H1 (cell line): Measurements from ENCODE around the gene RPS6KL1. TPM values are rescaled to one million over a fixed set of nuclear protein-coding genes. Genes with fewer than 3 reads are reported as not detected.

Experiments used
- CTCF ChIA-PET: fragments of 300-600 bp; sonication (Branson Sonifier 250); formaldehyde crosslinking; loops from one replicate; lab custom pipeline; 2021; ENCODE audit not compliant: partially characterized antibody; lab: Charles Lee
- POLR2A ChIA-PET: fragments of 300-600 bp; sonication (Branson Sonifier 250); formaldehyde crosslinking; loops from one replicate; lab custom pipeline; 2021; ENCODE audit warnings: inconsistent platforms; ENCODE audit not compliant: partially characterized antibody; lab: Charles Lee
- DNase-seq, 2 experiments: peaks; one replicate each; pipeline versions ENCODE4 v3.0.0 to v3.0.0-alpha.2; 2010 to 2022; ENCODE audit warnings: low spot score in 2 of 2, low read depth in 1 of 2, mixed read lengths in 1 of 2
- FAIRE-seq: peaks from 2 replicates; lab custom pipeline; 2011; peaks lifted over from hg19 to GRCh38; lab: Jason Lieb, UNC
- H2AFZ ChIP-seq: 2 replicates; pipeline ENCODE4 v1.8.1; 2012; ENCODE audit warnings: low read length, inconsistent platforms
- H2AK5ac ChIP-seq: 2 replicates; pipeline ENCODE4 v1.6.1; 2013; ENCODE audit warnings: low read depth, low read length
- H2BK120ac ChIP-seq: replicated peaks from 2 replicates; pipeline ENCODE3; 2013; ENCODE audit warnings: low read depth, low read length, inconsistent platforms
- H2BK12ac ChIP-seq: 2 replicates; pipeline ENCODE4 v1.6.1; 2013; ENCODE audit warnings: low read depth, low read length
- H2BK15ac ChIP-seq: 2 replicates; pipeline ENCODE4 v1.6.1; 2013; ENCODE audit warnings: low read length
- H2BK20ac ChIP-seq: 2 replicates; pipeline ENCODE4 v1.6.1; 2013; ENCODE audit warnings: low read length
- H2BK5ac ChIP-seq: 2 replicates; pipeline ENCODE4 v1.6.1; 2013; ENCODE audit warnings: low read depth, low read length
- H3K14ac ChIP-seq: 2 replicates; pipeline ENCODE4 v1.6.1; 2013; ENCODE audit warnings: inconsistent platforms; ENCODE audit not compliant: insufficient read length
- H3K18ac ChIP-seq: 2 replicates; pipeline ENCODE4 v1.6.1; 2013; ENCODE audit warnings: low read length; ENCODE audit errors: extremely low read depth
- H3K23ac ChIP-seq: 2 replicates; pipeline ENCODE4 v1.6.1; 2013; ENCODE audit warnings: inconsistent platforms; ENCODE audit not compliant: insufficient read length
- H3K23me2 ChIP-seq: 2 replicates; pipeline ENCODE4 v1.6.1; 2013; ENCODE audit warnings: low read depth, low read length
- H3K27ac ChIP-seq: 2 replicates; pipeline ENCODE4 v1.6.1; 2011; ENCODE audit warnings: low read depth, low read length, inconsistent platforms
- H3K27me3 ChIP-seq, 4 experiments: replicated peaks in 1 of 4; 1 replicate in 1 of 4; 2 replicates in 3 of 4; pipeline versions ENCODE4 v1.6.1 to v1.8.1; 2011 to 2013; ENCODE audit warnings: low read length in 3 of 4, mild to moderate bottlenecking in 3 of 4, inconsistent platforms in 2 of 4, mixed read lengths in 2 of 4, moderate library complexity in 1 of 4; ENCODE audit not compliant: control insufficient read depth in 3 of 4, insufficient read depth in 3 of 4; ENCODE audit errors: extremely low read depth in 1 of 4
- H3K36me3 ChIP-seq, 4 experiments: 2 replicates each; pipeline versions ENCODE4 v1.6.1 to v1.8.1; 2011 to 2013; ENCODE audit warnings: mild to moderate bottlenecking in 4 of 4, low read length in 3 of 4, moderate library complexity in 2 of 4, control low read depth in 1 of 4, inconsistent platforms in 1 of 4; ENCODE audit not compliant: insufficient read depth in 4 of 4, control insufficient read depth in 2 of 4
- H3K4ac ChIP-seq: replicated peaks from 2 replicates; pipeline ENCODE3; 2013; ENCODE audit warnings: low read length, low read depth, mixed read lengths, inconsistent platforms; ENCODE audit not compliant: insufficient read length
- H3K4me1 ChIP-seq, 4 experiments: replicated peaks in 1 of 4; 1 replicate in 1 of 4; 2 replicates in 3 of 4; pipeline versions ENCODE4 v1.6.1 to v1.8.1; 2011 to 2013; ENCODE audit warnings: low read length in 3 of 4, inconsistent platforms in 2 of 4, mixed read lengths in 1 of 4; ENCODE audit not compliant: insufficient read depth in 4 of 4, control insufficient read depth in 3 of 4
- H3K4me2 ChIP-seq, 2 experiments: 2 replicates each; pipeline versions ENCODE4 v1.6.1 to v1.8.1; 2011 to 2013; ENCODE audit warnings: low read depth in 2 of 2, low read length in 2 of 2, control low read depth in 1 of 2, inconsistent platforms in 1 of 2, mild to moderate bottlenecking in 1 of 2; ENCODE audit not compliant: insufficient read depth in 1 of 2
- H3K4me3 ChIP-seq, 4 experiments: fragments of 200-600, 300-600 bp in 1 of 4; sonication (generic), shearing (Covaris generic), sonication (Bioruptor Twin) in 1 of 4; 2 replicates each; pipeline versions ENCODE4 v1.5.1 to v1.8.1; 2011 to 2016; ENCODE audit warnings: low read length in 4 of 4, low read depth in 3 of 4, control low read depth in 2 of 4, inconsistent platforms in 2 of 4, mild to moderate bottlenecking in 2 of 4, mixed read lengths in 1 of 4, moderate library complexity in 1 of 4; ENCODE audit not compliant: insufficient read depth in 2 of 4; ENCODE audit errors: extremely low read depth in 1 of 4
- H3K56ac ChIP-seq: replicated peaks from 2 replicates; pipeline ENCODE3; 2013; ENCODE audit warnings: low read depth, mild to moderate bottlenecking, mixed read lengths, low read length, inconsistent platforms; ENCODE audit not compliant: insufficient read length
- H3K79me1 ChIP-seq: 2 replicates; pipeline ENCODE4 v1.6.1; 2013; ENCODE audit warnings: low read depth, low read length, control low read depth
- H3K79me2 ChIP-seq, 2 experiments: 2 replicates each; pipeline versions ENCODE4 v1.6.1 to v1.8.1; 2012 to 2013; ENCODE audit warnings: low read length in 2 of 2, mild to moderate bottlenecking in 2 of 2, inconsistent platforms in 1 of 2; ENCODE audit not compliant: insufficient read depth in 2 of 2, control insufficient read depth in 1 of 2
- H3K9ac ChIP-seq, 4 experiments: replicated peaks in 1 of 4; 1 replicate in 1 of 4; 2 replicates in 3 of 4; pipeline versions ENCODE4 v1.6.1 to v1.8.1; 2011 to 2013; ENCODE audit warnings: low read depth in 3 of 4, low read length in 3 of 4, control low read depth in 2 of 4, mild to moderate bottlenecking in 2 of 4, moderate library complexity in 2 of 4, inconsistent platforms in 1 of 4; ENCODE audit errors: extremely low read depth in 1 of 4
- H3K9me3 ChIP-seq, 2 experiments: 2 replicates each; pipeline versions ENCODE4 v1.6.1 to v1.8.1; 2012 to 2013; ENCODE audit warnings: mild to moderate bottlenecking in 2 of 2, moderate library complexity in 2 of 2, control low read depth in 1 of 2, inconsistent platforms in 1 of 2, low read depth in 1 of 2, low read length in 1 of 2, mixed read lengths in 1 of 2; ENCODE audit not compliant: insufficient read depth in 2 of 2
- H4K20me1 ChIP-seq, 2 experiments: replicated peaks in 1 of 2; 2 replicates each; pipeline versions ENCODE3 to v1.8.1; 2011 to 2013; ENCODE audit warnings: inconsistent platforms in 2 of 2, low read length in 2 of 2, mild to moderate bottlenecking in 1 of 2; ENCODE audit not compliant: insufficient read depth in 2 of 2, control insufficient read depth in 1 of 2
- H4K5ac ChIP-seq: 2 replicates; pipeline ENCODE4 v1.6.1; 2013; ENCODE audit warnings: low read length, low read depth, mixed read lengths, inconsistent platforms; ENCODE audit not compliant: insufficient read length
- H4K8ac ChIP-seq: 2 replicates; pipeline ENCODE4 v1.8.0; 2013; ENCODE audit warnings: mild to moderate bottlenecking, moderate library complexity, low read length, inconsistent platforms; ENCODE audit not compliant: insufficient read depth; ENCODE audit errors: extremely low read depth
- H4K91ac ChIP-seq: replicated peaks from 2 replicates; pipeline ENCODE3; 2013; ENCODE audit warnings: low read length, mixed read lengths, inconsistent platforms; ENCODE audit not compliant: insufficient read length
- WGBS, 2 experiments: shearing (Covaris generic) in 1 of 2; methylation state at CpG; one replicate each; pipeline versions ENCODE4 v1.1.6 to v1.1.7; 2013 to 2015; ENCODE audit warnings: low lambda C conversion rate in 2 of 2, mixed read lengths in 2 of 2, inconsistent platforms in 1 of 2, low coverage in 1 of 2, missing lambda C conversion rate in 1 of 2; ENCODE audit not compliant: insufficient replicate concordance in 2 of 2, insufficient coverage in 1 of 2, insufficient read length in 1 of 2; ENCODE audit errors: extremely low coverage in 1 of 2, missing lambda C conversion rate in 1 of 2; 5-methylcytosine and 5-hydroxymethylcytosine counted together
- polyA plus RNA-seq, 7 experiments: library from polyadenylated mRNA; depleted of rRNA in 3 of 7; stranded (reverse) in 5 of 7; unstranded in 2 of 7; fragments of >200 nt in 5 of 7; fragments of 200-250 nt in 2 of 7; gene quantifications; 1 replicate in 5 of 7; 2 replicates in 1 of 7; 4 replicates in 1 of 7; pipeline versions ENCODE4 v1.2.1 to v1.2.3, GENCODE V29; 2011 to 2013; ENCODE audit warnings: missing spikeins in 2 of 7, mixed read lengths in 2 of 7
- total RNA-seq: library from RNA; stranded (reverse); fragmentation: NEBNext Ultra II Directional; extraction: Animal tissue kit (Norgen Biotek cat#: 25700); gene quantifications from 2 replicates; pipeline ENCODE4 v1.2.1, GENCODE V29; 2021

RPS6KL1 gene
- total and polyA plus RNA-seq, 2 of the 8 experiments (the other 6 are each of a cell fraction or from before 2014, with no cell fraction given), result 9.8 to 13.8 TPM

DNA sequence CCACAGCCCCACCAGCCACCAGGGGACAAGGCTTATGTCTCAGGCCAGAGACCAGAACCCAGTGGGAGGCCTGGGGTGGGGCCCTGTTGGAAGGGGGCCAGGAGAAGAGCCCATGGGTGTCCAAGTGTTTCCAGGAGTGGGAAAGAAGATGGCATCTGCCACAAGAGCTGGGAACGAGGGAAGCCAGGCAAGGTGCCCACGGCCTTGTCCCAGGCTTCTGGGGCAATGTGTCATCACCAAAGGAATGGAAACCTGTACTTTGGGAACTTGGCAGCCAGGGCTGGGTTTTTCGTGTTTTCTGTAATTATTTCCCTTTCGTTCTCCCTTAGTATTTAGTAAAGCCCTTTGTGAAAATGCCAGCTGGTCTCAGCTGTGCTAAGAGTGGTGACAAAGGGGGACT, 37.7 kb upstream of the RPS6KL1 start:
- Histone ChIP-seq H3K4me1 (peaks cover 2 to 17% (median 7%) of the 10 kb centered on the region in 4 experiments), H2BK120ac (no peak overlapping the region), H3K56ac (no peak overlapping the region), H2AFZ (no peak overlapping the region), H2BK5ac (no peak overlapping the region), H2AK5ac (no peak overlapping the region), H4K91ac (no peak overlapping the region), H3K79me2 (no peaks in the 10 kb centered on the region), H3K27me3 (peaks cover 0 to 8% (median 3%) of the 10 kb centered on the region in 4 experiments; a peak in 5 of 7 replicates), H4K5ac (no peak overlapping the region), H2BK12ac (no peak overlapping the region), H4K20me1 (no peaks in the 10 kb centered on the region), H3K23ac (no peak overlapping the region), H2BK15ac (no peak overlapping the region), H2BK20ac (no peak overlapping the region), H3K4ac (no peak overlapping the region), H3K36me3 (no peaks in the 10 kb centered on the region), H3K4me3 (no peak overlapping the region), H3K9me3 (no peaks in the 10 kb centered on the region), H3K4me2 (no peak overlapping the region), H4K8ac (peak overlapping the region; percentile 31; the same call in 1 of the 2 replicates), H3K23me2 (peaks cover 3% of the 10 kb centered on the region; the same call in 1 of the 2 replicates), H3K79me1 (no peaks in the 10 kb centered on the region), H3K27ac (no peak overlapping the region), H3K14ac (no peak overlapping the region), H3K9ac (no peak overlapping the region), H3K18ac (no peak overlapping the region)
- POLR2A ChIA-PET, result interaction anchor here (0.8 to 0.9 kb wide), 2 partner anchors 13 to 23 kb away, joined by 3 read pairs; no protein-coding TSS in a partner anchor
- 81% methylated on average over 4 of the region's 4 CpGs; no CpG with 5 or more reads in 1 of the 2 experiments for WGBS, 2 experiments
- DNase-seq (no peak), FAIRE-seq (no peak)
- CTCF ChIA-PET, result interaction anchor here (0.8 to 11.8 kb wide), 9 partner anchors 8 to 128 kb away, joined by 3 to 146 read pairs (median 5); no protein-coding TSS in a partner anchor
